AG04449 (cell line): ENCODE data around the gene MID2.

Experiments
- CTCF ChIA-PET: fragments of 350-600 bp; formaldehyde crosslinking; extraction: SDS; loops from one replicate; lab custom pipeline; 2021; ENCODE audit warnings: antibody characterized with exemption; lab: Yijun Ruan, JAX
- POLR2A ChIA-PET: fragments of 400-600, 350-600 bp; formaldehyde crosslinking; extraction: SDS; loops from one replicate; lab custom pipeline; 2020; ENCODE audit warnings: antibody characterized with exemption, inconsistent platforms; lab: Yijun Ruan, JAX
- DNase-seq: peaks from one replicate; pipeline ENCODE4 v3.0.0-alpha.2; 2010; ENCODE audit warnings: low read depth, low spot score
- H3K4me3 ChIP-seq: 2 replicates; pipeline ENCODE4 v1.5.1; 2011; ENCODE audit warnings: low read depth, mild to moderate bottlenecking, control low read depth, low read length
- TF ChIP-seq, protein P1 (sequence below): IDR thresholded peaks from one replicate; pipeline ENCODE4 v1.5.1; 2011; ENCODE audit warnings: mild to moderate bottlenecking, moderate library complexity, low read length, control low read depth, inconsistent platforms; ENCODE audit not compliant: insufficient read depth; ENCODE audit errors: missing control alignments

Gene MID2

GRCh38 chrX:107871136-107871535, 45.5 kb downstream of the MID2 start:
- CTCF ChIA-PET = no interaction called here
- TF ChIP-seq, protein P1, sequence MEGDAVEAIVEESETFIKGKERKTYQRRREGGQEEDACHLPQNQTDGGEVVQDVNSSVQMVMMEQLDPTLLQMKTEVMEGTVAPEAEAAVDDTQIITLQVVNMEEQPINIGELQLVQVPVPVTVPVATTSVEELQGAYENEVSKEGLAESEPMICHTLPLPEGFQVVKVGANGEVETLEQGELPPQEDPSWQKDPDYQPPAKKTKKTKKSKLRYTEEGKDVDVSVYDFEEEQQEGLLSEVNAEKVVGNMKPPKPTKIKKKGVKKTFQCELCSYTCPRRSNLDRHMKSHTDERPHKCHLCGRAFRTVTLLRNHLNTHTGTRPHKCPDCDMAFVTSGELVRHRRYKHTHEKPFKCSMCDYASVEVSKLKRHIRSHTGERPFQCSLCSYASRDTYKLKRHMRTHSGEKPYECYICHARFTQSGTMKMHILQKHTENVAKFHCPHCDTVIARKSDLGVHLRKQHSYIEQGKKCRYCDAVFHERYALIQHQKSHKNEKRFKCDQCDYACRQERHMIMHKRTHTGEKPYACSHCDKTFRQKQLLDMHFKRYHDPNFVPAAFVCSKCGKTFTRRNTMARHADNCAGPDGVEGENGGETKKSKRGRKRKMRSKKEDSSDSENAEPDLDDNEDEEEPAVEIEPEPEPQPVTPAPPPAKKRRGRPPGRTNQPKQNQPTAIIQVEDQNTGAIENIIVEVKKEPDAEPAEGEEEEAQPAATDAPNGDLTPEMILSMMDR = no peak
- POLR2A ChIA-PET = no interaction called here
- no peak for DNase-seq
- H3K4me3 ChIP-seq = no peak overlapping the region

GRCh38 chrX:107878106-107878505, 52.4 kb downstream of the MID2 start:
- DNase-seq = no peak
- ChIA-PET POLR2A (no interaction called here), CTCF (no interaction called here)
- no peak overlapping the region for H3K4me3 ChIP-seq
- TF ChIP-seq, protein P1 = no peak

DNA sequence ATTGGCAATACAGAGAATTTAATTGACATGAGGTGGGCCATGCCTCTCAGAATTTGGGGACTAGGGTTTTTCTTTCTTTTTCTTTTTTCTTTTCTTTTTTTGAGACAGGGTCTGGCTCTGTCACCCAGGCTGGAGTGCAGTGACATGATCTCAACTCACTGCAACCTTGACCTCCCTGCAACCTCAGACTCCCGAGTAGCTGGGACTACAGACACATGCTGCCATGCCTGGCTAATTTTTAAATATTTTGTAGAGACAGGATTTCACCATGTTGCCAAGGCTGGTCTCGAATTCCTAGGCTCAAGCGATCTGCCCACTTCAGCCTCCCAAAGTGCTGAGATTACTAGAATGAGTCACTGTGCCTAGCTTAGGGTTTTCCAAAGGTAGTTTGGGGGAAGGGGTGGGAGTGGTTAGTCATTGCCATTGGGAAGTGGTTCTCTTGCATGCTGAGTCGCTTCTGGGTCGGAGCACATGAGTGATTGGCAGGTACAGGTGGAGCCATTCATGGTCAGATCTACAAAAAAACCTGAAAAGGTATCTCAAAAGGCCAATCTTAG, 54.5 kb downstream of the MID2 start:
- CTCF ChIA-PET = interaction anchor here (0.8 kb wide), 1 partner anchor 13 kb away, joined by 3 read pairs; no protein-coding TSS in a partner anchor

GRCh38 chrX:107894038-107894437, 68.4 kb downstream of the MID2 start:
- ChIA-PET CTCF (interaction anchor here (0.6 to 1.5 kb wide), 8 partner anchors 10 to 1025 kb away, joined by 3 to 5 read pairs (median 3); partner anchors contain the start of gene NCBP2L), POLR2A (no interaction called here)
- DNase-seq = no peak
- no peak overlapping the region for H3K4me3 ChIP-seq
- TF ChIP-seq, protein P1 = no peak

More for the DNA sequence above, 54.5 kb downstream of the MID2 start:
- TF ChIP-seq, protein P1 = no peak
- no peak overlapping the region for H3K4me3 ChIP-seq
- DNase-seq = no peak
- POLR2A ChIA-PET = no interaction called here

- CTCF ChIA-PET = no interaction called here
- no peak overlapping the region for H3K4me3 ChIP-seq
- no peak for DNase-seq
- POLR2A ChIA-PET = no interaction called here
- TF ChIP-seq, protein P1 = no peak
These were observed 77.1 kb downstream of the MID2 start for GRCh38 chrX:107902721-107903120.

DNA sequence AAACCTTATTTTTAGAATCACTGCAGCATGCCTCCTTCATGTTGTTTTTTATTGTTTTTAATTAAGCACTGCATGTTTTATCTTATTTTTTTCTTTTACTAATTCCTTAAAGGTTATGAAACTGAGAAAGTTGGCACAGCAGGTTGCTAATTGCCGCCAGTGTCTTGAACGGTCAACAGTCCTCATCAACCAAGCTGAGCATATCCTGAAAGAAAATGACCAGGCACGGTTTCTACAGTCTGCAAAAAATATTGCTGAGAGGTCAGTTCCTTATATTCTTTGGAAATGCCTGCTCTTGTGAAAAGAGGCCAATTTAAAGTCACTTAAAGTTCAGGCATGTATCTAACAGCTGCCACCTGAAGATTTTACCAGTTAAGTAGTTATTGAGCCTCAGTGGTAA, 79.7 kb downstream of the MID2 start:
- H3K4me3 ChIP-seq = no peak overlapping the region
- CTCF ChIA-PET = no interaction called here
- TF ChIP-seq, protein P1 = no peak
- POLR2A ChIA-PET = no interaction called here
- DNase-seq = no peak
